Prostate gland (tissue), 2 donors: ENCODE measurements around the gene BCAS3.

Experiments used
- CTCF ChIP-seq, 4 experiments: fragments of 200-600 bp in 2 of 4; fragments of 450-650 bp in 2 of 4; sonication (generic) in 2 of 4; IDR thresholded peaks; 1 replicate in 3 of 4; 2 replicates in 1 of 4; pipeline ENCODE4 v1.5.1; 2016 to 2019; ENCODE audit warnings: antibody characterized with exemption in 4 of 4, mild to moderate bottlenecking in 2 of 4, moderate library complexity in 2 of 4
- POLR2A ChIP-seq: fragments of 450-650 bp; IDR thresholded peaks from one replicate; pipeline ENCODE4 v1.6.1; 2016; ENCODE audit warnings: antibody characterized with exemption, mild to moderate bottlenecking

GRCh38 chr17:61291451-61292285 is 614.0 kb downstream of the BCAS3 start:
- no peak for TF ChIP-seq POLR2A
- no peak for TF ChIP-seq CTCF (IDR thresholded peaks at IDR 0.05)
